ENCODE data around the gene SIGLEC7. TPM values are rescaled to one million over a fixed set of nuclear protein-coding genes. Genes with fewer than 3 reads are reported as not detected.

Gene SIGLEC7
- total and polyA plus RNA-seq, 4 donors = 2.1 to 29.3 (median 9.8) TPM

GRCh38 chr19:51094696-51095279 lies 47.3 kb upstream of the SIGLEC7 start:
- WGBS, 2 donors = 30 to 35% methylated on average over 14 to 15 of the region's 15 CpGs
- H3K9me3 ChIP-seq (ENCODE audit: control insufficient read depth in 4 of 4, insufficient read depth in 3 of 4, low read length in 3 of 4) = no peaks in the 10 kb centered on the region
- H3K4me1 ChIP-seq (ENCODE audit: control insufficient read depth in 5 of 5, insufficient read depth in 5 of 5, low read length in 5 of 5) = peaks cover 0 to 4% (median 0%) of the 10 kb centered on the region in 5 donors
- no peak overlapping the region for H3K4me3 ChIP-seq
- H3K27me3 ChIP-seq (ENCODE audit: control insufficient read depth in 3 of 3, insufficient read depth in 3 of 3, low read length in 2 of 3) = no peaks in the 10 kb centered on the region
- TF ChIP-seq CTCF (IDR thresholded peaks at IDR 0.05; ENCODE audit: control extremely low read depth, extremely low read depth) = peak; percentile 2
- ATAC-seq (ENCODE audit: insufficient read depth, low FRiP score) = no peak
- H3K36me3 ChIP-seq (ENCODE audit: control insufficient read depth in 4 of 4, insufficient read depth in 4 of 4, low read length in 4 of 4) = peaks cover 0 to 16% (median 2%) of the 10 kb centered on the region in 4 donors
- peak; percentile 18 to 35 (median 27) for DNase-seq
- H3K27ac ChIP-seq (ENCODE audit: low read depth in 1 of 2, low read length in 1 of 2) = no peak overlapping the region
- no peak overlapping the region for H3K9ac ChIP-seq (ENCODE audit: insufficient read depth in 1 of 2, low read length in 2 of 2)

- H3K9me3 ChIP-seq (ENCODE audit: control insufficient read depth in 4 of 4, insufficient read depth in 3 of 4, low read length in 3 of 4) = no peaks in the 10 kb centered on the region
- no peak for DNase-seq
- 74 to 83% methylated on average over 6 of the region's 6 CpGs for WGBS, 2 donors
- peaks cover 0 to 20% (median 2%) of the 10 kb centered on the region in 4 donors for H3K36me3 ChIP-seq (ENCODE audit: control insufficient read depth in 4 of 4, insufficient read depth in 4 of 4, low read length in 4 of 4)
- H3K27me3 ChIP-seq (ENCODE audit: control insufficient read depth in 3 of 3, insufficient read depth in 3 of 3, low read length in 2 of 3) = no peaks in the 10 kb centered on the region
- H3K4me3 ChIP-seq = no peak overlapping the region
- TF ChIP-seq CTCF (IDR thresholded peaks at IDR 0.05; ENCODE audit: control extremely low read depth, extremely low read depth) = no peak
- no peak overlapping the region for H3K27ac ChIP-seq (ENCODE audit: low read depth in 1 of 2, low read length in 1 of 2)
- peaks cover 0 to 4% (median 0%) of the 10 kb centered on the region in 5 donors for H3K4me1 ChIP-seq (ENCODE audit: control insufficient read depth in 5 of 5, insufficient read depth in 5 of 5, low read length in 5 of 5)
- no peak overlapping the region for H3K9ac ChIP-seq (ENCODE audit: insufficient read depth in 1 of 2, low read length in 2 of 2)
- ATAC-seq (ENCODE audit: insufficient read depth, low FRiP score) = no peak
Measured at GRCh38 chr19:51096473-51097165, 45.5 kb upstream of the SIGLEC7 start.

GRCh38 chr19:51097166-51097738 lies 44.8 kb upstream of the SIGLEC7 start:
- DNase-seq (peak; percentile 20 to 64 (median 35)), ATAC-seq (ENCODE audit: insufficient read depth, low FRiP score) (no peak)
- Histone ChIP-seq H3K9me3 (ENCODE audit: control insufficient read depth in 4 of 4, insufficient read depth in 3 of 4, low read length in 3 of 4) (no peaks in the 10 kb centered on the region), H3K27me3 (ENCODE audit: control insufficient read depth in 3 of 3, insufficient read depth in 3 of 3, low read length in 2 of 3) (no peaks in the 10 kb centered on the region), H3K4me1 (ENCODE audit: control insufficient read depth in 5 of 5, insufficient read depth in 5 of 5, low read length in 5 of 5) (peaks cover 0 to 4% (median 0%) of the 10 kb centered on the region in 5 donors), H3K27ac (ENCODE audit: low read depth in 1 of 2, low read length in 1 of 2) (no peak overlapping the region), H3K4me3 (no peak overlapping the region), H3K9ac (ENCODE audit: insufficient read depth in 1 of 2, low read length in 2 of 2) (no peak overlapping the region), H3K36me3 (ENCODE audit: control insufficient read depth in 4 of 4, insufficient read depth in 4 of 4, low read length in 4 of 4) (peaks cover 0 to 21% (median 2%) of the 10 kb centered on the region in 4 donors)
- TF ChIP-seq CTCF (IDR thresholded peaks at IDR 0.05; ENCODE audit: control extremely low read depth, extremely low read depth) = peak; percentile 49
- 14 to 24% methylated on average over 8 of the region's 8 CpGs for WGBS, 2 donors

All from lung (tissue), 12 donors.